Stimulated activated CD4-positive, alpha-beta T cell treated with anti-CD3 and anti-CD28 coated beads, Interleukin-1b, Interleukin-23, amount 100 ng/mL, for 4 hours (primary cell): ENCODE measurements around the gene NSDHL.

Experiments used
- DNase-seq, 2 donors: peaks; one replicate each; pipeline ENCODE4 v3.0.0-alpha.2; 2020; ENCODE audit warnings: low read depth in 2 of 2

NSDHL gene

GRCh38 chrX:152913346-152913745 is 82.5 kb downstream of the NSDHL start:
- no peak for DNase-seq

- no peak for DNase-seq
These were observed 83.0 kb downstream of the NSDHL start for GRCh38 chrX:152913910-152914309.

- DNase-seq: no peak
These were observed 84.8 kb downstream of the NSDHL start for GRCh38 chrX:152915541-152916241.

- no peak for DNase-seq
These were observed 87.1 kb downstream of the NSDHL start for GRCh38 chrX:152917656-152918579.

- no peak for DNase-seq
These were observed 87.8 kb downstream of the NSDHL start for GRCh38 chrX:152918707-152919106.
